Breast epithelium (tissue), 3 donors: Measurements from ENCODE around the gene KCTD16.

Experiments
- POLR2A ChIP-seq: fragments of 450-650 bp; IDR thresholded peaks from one replicate; pipeline ENCODE4 v1.6.1; 2016; ENCODE audit warnings: antibody characterized with exemption, mild to moderate bottlenecking, moderate library complexity
- TF ChIP-seq, protein P1 (sequence below), 3 donors: fragments of 450-650 bp; IDR thresholded peaks; one replicate each; pipeline ENCODE4 v1.5.1; 2016 to 2017; ENCODE audit warnings: antibody characterized with exemption in 3 of 3, mild to moderate bottlenecking in 3 of 3, moderate library complexity in 3 of 3

DNA sequence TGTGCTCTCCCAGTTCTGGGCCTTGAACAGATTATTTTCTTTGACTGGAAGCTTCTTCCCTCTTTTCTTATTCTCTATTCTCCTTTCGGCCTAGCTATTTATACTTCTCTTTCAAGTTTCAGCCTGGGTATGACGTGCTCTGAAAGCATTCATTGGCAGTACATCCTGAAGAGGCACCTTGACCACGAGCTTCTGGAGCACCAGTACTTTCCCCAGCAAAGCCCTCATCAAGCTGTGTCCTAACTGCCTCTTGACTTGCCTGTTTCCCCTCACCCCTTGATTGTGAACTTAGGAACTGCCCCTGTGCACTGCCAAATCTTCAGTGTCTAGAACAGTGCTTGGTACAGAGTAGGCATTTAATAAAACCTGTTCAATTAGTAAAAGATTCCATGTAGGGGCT, 154.9 kb downstream of the KCTD16 start:
- TF ChIP-seq, protein P1, sequence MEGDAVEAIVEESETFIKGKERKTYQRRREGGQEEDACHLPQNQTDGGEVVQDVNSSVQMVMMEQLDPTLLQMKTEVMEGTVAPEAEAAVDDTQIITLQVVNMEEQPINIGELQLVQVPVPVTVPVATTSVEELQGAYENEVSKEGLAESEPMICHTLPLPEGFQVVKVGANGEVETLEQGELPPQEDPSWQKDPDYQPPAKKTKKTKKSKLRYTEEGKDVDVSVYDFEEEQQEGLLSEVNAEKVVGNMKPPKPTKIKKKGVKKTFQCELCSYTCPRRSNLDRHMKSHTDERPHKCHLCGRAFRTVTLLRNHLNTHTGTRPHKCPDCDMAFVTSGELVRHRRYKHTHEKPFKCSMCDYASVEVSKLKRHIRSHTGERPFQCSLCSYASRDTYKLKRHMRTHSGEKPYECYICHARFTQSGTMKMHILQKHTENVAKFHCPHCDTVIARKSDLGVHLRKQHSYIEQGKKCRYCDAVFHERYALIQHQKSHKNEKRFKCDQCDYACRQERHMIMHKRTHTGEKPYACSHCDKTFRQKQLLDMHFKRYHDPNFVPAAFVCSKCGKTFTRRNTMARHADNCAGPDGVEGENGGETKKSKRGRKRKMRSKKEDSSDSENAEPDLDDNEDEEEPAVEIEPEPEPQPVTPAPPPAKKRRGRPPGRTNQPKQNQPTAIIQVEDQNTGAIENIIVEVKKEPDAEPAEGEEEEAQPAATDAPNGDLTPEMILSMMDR (IDR thresholded peaks at IDR 0.05): no peak
- no peak for TF ChIP-seq POLR2A
